ENCODE data around the gene SPINK5. TPM values are rescaled to one million over a fixed set of nuclear protein-coding genes. Genes with fewer than 3 reads are reported as not detected.

Gene SPINK5, protein sequence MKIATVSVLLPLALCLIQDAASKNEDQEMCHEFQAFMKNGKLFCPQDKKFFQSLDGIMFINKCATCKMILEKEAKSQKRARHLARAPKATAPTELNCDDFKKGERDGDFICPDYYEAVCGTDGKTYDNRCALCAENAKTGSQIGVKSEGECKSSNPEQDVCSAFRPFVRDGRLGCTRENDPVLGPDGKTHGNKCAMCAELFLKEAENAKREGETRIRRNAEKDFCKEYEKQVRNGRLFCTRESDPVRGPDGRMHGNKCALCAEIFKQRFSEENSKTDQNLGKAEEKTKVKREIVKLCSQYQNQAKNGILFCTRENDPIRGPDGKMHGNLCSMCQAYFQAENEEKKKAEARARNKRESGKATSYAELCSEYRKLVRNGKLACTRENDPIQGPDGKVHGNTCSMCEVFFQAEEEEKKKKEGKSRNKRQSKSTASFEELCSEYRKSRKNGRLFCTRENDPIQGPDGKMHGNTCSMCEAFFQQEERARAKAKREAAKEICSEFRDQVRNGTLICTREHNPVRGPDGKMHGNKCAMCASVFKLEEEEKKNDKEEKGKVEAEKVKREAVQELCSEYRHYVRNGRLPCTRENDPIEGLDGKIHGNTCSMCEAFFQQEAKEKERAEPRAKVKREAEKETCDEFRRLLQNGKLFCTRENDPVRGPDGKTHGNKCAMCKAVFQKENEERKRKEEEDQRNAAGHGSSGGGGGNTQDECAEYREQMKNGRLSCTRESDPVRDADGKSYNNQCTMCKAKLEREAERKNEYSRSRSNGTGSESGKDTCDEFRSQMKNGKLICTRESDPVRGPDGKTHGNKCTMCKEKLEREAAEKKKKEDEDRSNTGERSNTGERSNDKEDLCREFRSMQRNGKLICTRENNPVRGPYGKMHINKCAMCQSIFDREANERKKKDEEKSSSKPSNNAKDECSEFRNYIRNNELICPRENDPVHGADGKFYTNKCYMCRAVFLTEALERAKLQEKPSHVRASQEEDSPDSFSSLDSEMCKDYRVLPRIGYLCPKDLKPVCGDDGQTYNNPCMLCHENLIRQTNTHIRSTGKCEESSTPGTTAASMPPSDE
- total RNA-seq (1 to 10 TPM; 1.1 to 3.5 TPM), polyA plus RNA-seq (ENCODE audit: insufficient read depth, low read depth, low replicate concordance) (0.90 TPM)
- long read RNA-seq, donor 1, result 0 reads
- long read RNA-seq, donor 2, result 0 reads

DNA sequence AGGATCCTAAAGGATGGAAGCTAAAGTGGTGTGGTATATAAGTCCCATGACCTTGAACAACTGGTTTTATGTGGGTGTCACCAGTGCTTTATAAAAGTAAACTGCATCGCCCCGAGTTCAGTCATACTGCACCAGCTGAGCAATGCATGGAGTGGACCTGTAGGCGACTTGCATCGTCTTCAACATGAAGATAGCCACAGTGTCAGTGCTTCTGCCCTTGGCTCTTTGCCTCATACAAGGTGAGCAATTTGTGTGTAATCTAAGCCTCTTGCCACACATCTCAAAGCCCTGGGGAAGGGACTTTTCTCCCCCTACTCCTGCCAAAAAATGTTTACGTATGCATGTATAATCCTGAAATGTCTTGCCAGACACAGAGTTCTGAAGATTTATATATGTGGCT, at the start of gene SPINK5:
TSS of gene SPINK5 (plus strand) at position 120 of the 400 bp plus-strand sequence. CDS start at position 185, 65 bp downstream.
- no peak within 1 kb of the TSS for H3K4me3 ChIP-seq
- WGBS, 2 donors, result 77 to 91% methylated on average over 5 of the region's 5 CpGs
- no peaks in the 10 kb centered on the region for H3K4me1 ChIP-seq
- H3K36me3 ChIP-seq (ENCODE audit: low read depth, missing control alignments), result no peaks in the 10 kb centered on the region
- TF ChIP-seq POLR2A (IDR thresholded peaks at IDR 0.05), result no peak
- TF ChIP-seq, protein P1, sequence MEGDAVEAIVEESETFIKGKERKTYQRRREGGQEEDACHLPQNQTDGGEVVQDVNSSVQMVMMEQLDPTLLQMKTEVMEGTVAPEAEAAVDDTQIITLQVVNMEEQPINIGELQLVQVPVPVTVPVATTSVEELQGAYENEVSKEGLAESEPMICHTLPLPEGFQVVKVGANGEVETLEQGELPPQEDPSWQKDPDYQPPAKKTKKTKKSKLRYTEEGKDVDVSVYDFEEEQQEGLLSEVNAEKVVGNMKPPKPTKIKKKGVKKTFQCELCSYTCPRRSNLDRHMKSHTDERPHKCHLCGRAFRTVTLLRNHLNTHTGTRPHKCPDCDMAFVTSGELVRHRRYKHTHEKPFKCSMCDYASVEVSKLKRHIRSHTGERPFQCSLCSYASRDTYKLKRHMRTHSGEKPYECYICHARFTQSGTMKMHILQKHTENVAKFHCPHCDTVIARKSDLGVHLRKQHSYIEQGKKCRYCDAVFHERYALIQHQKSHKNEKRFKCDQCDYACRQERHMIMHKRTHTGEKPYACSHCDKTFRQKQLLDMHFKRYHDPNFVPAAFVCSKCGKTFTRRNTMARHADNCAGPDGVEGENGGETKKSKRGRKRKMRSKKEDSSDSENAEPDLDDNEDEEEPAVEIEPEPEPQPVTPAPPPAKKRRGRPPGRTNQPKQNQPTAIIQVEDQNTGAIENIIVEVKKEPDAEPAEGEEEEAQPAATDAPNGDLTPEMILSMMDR (IDR thresholded peaks at IDR 0.05), result no peak
- DNase-seq, result no peak
- H3K27ac ChIP-seq, result no peak within 1 kb of the TSS
- no peaks in the 10 kb centered on the region for H3K27me3 ChIP-seq
- intact Hi-C loops (cut with DNase I; ENCODE audit: low total_unique reads), result no loop called here
- H3K9me3 ChIP-seq, result no peaks in the 10 kb centered on the region

DNA sequence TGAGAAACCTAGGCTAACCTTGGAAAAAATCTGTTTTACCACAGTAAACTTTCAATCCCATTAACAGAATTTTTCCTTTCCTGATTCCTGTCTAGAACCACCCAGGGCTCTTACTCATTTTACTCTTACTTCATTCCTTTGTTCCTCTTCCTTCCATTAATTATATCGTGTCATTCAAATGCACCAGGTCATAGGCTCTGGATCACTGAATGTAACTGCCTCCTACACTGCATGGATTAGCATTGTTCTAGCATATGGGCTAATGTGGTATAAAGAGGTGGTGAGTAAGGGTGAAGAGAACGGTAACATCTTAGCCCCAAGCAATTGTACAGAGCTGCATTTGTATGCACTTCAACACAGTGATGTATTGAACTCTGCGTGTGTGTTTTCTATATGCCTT, 49.5 kb upstream of the SPINK5 start:
- no peak for DNase-seq
- no peaks in the 10 kb centered on the region for H3K27me3 ChIP-seq
- no peaks in the 10 kb centered on the region for H3K9me3 ChIP-seq
- no peaks in the 10 kb centered on the region for H3K36me3 ChIP-seq (ENCODE audit: low read depth, missing control alignments)
- WGBS, 2 donors, result 91 to 93% methylated on average over 3 of the region's 3 CpGs
- no peak overlapping the region for H3K27ac ChIP-seq
- TF ChIP-seq POLR2A (IDR thresholded peaks at IDR 0.05), result no peak
- TF ChIP-seq, protein P1 (IDR thresholded peaks at IDR 0.05), result no peak
- no peaks in the 10 kb centered on the region for H3K4me1 ChIP-seq
- no peak overlapping the region for H3K4me3 ChIP-seq
- intact Hi-C loops (cut with DNase I; ENCODE audit: low total_unique reads), result no loop called here

DNA sequence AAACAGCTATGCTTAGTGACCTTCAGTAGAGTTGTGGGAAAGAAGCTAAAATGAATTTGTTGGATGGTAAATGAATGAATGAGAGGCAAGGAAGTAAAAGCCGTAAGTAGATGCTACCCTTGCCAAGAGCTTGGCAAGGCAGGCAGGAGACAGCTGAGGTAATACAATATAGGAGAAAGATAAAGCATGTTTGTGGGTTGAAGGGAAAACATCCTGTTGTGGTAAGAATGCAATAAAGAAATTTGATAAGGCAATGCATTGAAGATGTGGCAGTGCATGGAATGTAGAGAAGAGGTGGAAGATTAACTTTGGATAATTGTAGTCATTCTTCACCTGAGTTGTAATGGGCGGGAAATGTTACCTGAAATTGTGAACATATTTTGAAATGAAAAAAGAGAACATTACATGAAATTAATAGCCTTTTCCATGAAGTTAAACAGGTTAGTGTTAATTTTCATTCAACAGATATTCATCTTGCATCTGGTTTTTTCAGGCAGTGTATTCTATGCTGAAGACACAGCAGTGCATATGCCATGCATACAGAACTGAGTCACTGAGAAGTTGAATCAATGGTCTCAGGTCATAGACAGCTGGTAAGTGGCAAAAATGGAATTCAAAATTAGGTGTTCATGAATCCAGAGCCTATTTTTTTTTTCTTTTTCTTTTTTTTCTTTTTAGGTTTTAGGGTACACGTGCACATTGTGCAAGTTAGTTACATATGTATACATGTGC, 43.4 kb upstream of the SPINK5 start:
- intact Hi-C loops (cut with DNase I; ENCODE audit: low total_unique reads), result no loop called here
- no peaks in the 10 kb centered on the region for H3K9me3 ChIP-seq
- no peaks in the 10 kb centered on the region for H3K27me3 ChIP-seq
- no peaks in the 10 kb centered on the region for H3K36me3 ChIP-seq (ENCODE audit: low read depth, missing control alignments)
- WGBS, 2 donors, result 85 to 87% methylated on average over 3 of the region's 3 CpGs
- DNase-seq, result no peak
- no peak for TF ChIP-seq POLR2A (IDR thresholded peaks at IDR 0.05)
- no peaks in the 10 kb centered on the region for H3K4me1 ChIP-seq
- no peak overlapping the region for H3K27ac ChIP-seq
- no peak overlapping the region for H3K4me3 ChIP-seq

DNA sequence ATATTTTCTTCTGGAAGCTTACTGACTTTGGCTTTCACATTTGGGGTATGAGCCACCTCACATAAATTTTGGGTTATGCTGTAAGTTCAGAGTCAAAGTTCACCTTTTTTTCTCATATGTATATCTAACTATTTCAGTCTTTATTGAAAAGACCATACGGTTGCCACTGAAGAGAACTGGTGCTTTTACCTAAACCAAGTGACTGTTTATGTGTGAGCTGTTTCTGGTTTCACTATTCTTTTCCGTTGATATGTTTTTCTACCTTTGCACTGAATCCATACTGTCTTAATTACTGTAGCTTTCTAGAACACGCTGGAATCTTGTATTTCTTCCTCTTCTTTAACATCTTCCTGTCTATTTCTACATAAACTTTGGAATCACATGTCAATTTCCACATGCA, 36.3 kb upstream of the SPINK5 start:
- intact Hi-C loops (cut with DNase I; ENCODE audit: low total_unique reads), result no loop called here
- TF ChIP-seq, protein P1 (IDR thresholded peaks at IDR 0.05), result no peak
- TF ChIP-seq POLR2A (IDR thresholded peaks at IDR 0.05), result no peak
- H3K36me3 ChIP-seq (ENCODE audit: low read depth, missing control alignments), result no peaks in the 10 kb centered on the region

More for the DNA sequence above, 36.3 kb upstream of the SPINK5 start:
- no peaks in the 10 kb centered on the region for H3K27me3 ChIP-seq
- WGBS, 2 donors, result 80 to 84% methylated on average over 3 of the region's 3 CpGs
- no peak for DNase-seq
- no peak overlapping the region for H3K27ac ChIP-seq
- no peak overlapping the region for H3K4me3 ChIP-seq
- no peaks in the 10 kb centered on the region for H3K9me3 ChIP-seq
- H3K4me1 ChIP-seq, result no peaks in the 10 kb centered on the region

All from testis (tissue), 5 donors.